Common myeloid progenitor, CD34-positive (primary cell): Measurements from ENCODE around the gene ADAMTSL5.

ENCODE experiments used
- CTCF ChIA-PET: fragments of 350-600 bp; sonication (Branson Sonifier 250); formaldehyde crosslinking; loops from one replicate; lab custom pipeline; 2021; ENCODE audit warnings: antibody characterized with exemption; lab: Charles Lee
- POLR2A ChIA-PET: fragments of 350-600 bp; sonication (Branson Sonifier 250); formaldehyde crosslinking; loops from one replicate; lab custom pipeline; 2021; ENCODE audit warnings: antibody characterized with exemption; lab: Charles Lee
- DNase-seq, 3 donors: peaks; one replicate each; pipeline versions ENCODE4 v3.0.0 to v3.0.0-alpha.2; 2013
- H3K27ac ChIP-seq, 2 experiments: 1 replicate in 1 of 2; 2 replicates in 1 of 2; pipeline ENCODE4 v1.7.0; 2013; ENCODE audit warnings: inconsistent platforms in 2 of 2, low read length in 2 of 2, mild to moderate bottlenecking in 2 of 2, low read depth in 1 of 2, moderate library complexity in 1 of 2; ENCODE audit not compliant: severe bottlenecking in 2 of 2, insufficient read depth in 1 of 2, poor library complexity in 1 of 2
- H3K27me3 ChIP-seq, 5 experiments: replicated peaks in 2 of 5; 1 replicate in 3 of 5; 2 replicates in 2 of 5; pipeline versions ENCODE4 v1.6.1 to v1.7.0; 2013; ENCODE audit warnings: low read length in 4 of 5, mild to moderate bottlenecking in 2 of 5, moderate library complexity in 2 of 5, inconsistent platforms in 1 of 5; ENCODE audit not compliant: insufficient read depth in 5 of 5, control insufficient read depth in 4 of 5
- H3K36me3 ChIP-seq, 4 experiments: 1 replicate in 2 of 4; 2 replicates in 2 of 4; pipeline versions ENCODE4 v1.6.1 to v1.7.0; 2013; ENCODE audit warnings: low read length in 3 of 4, control low read depth in 1 of 4, mild to moderate bottlenecking in 1 of 4; ENCODE audit not compliant: control insufficient read depth in 4 of 4, insufficient read depth in 4 of 4
- H3K4me1 ChIP-seq, 4 experiments: 1 replicate in 3 of 4; 2 replicates in 1 of 4; pipeline versions ENCODE4 v1.6.1 to v1.7.1; 2013; ENCODE audit warnings: low read length in 3 of 4, mild to moderate bottlenecking in 3 of 4, control low read depth in 1 of 4, inconsistent platforms in 1 of 4, moderate library complexity in 1 of 4; ENCODE audit not compliant: control insufficient read depth in 4 of 4, insufficient read depth in 4 of 4; ENCODE audit errors: control extremely low read depth in 1 of 4
- H3K4me3 ChIP-seq, 7 experiments: 1 replicate in 4 of 7; 2 replicates in 3 of 7; pipeline versions ENCODE4 v1.5.1 to v1.7.0; 2013; ENCODE audit warnings: mild to moderate bottlenecking in 7 of 7, low read length in 6 of 7, moderate library complexity in 6 of 7, inconsistent platforms in 2 of 7, low read depth in 2 of 7, control low read depth in 1 of 7; ENCODE audit not compliant: insufficient read depth in 4 of 7, control insufficient read depth in 1 of 7; ENCODE audit errors: extremely low read depth in 1 of 7
- H3K9me3 ChIP-seq, 5 experiments: 1 replicate in 4 of 5; 2 replicates in 1 of 5; pipeline versions ENCODE4 v1.6.1 to v1.7.1; 2013; ENCODE audit warnings: low read length in 4 of 5, mild to moderate bottlenecking in 2 of 5, inconsistent platforms in 1 of 5, low read depth in 1 of 5, moderate library complexity in 1 of 5; ENCODE audit not compliant: control insufficient read depth in 4 of 5, insufficient read depth in 2 of 5; ENCODE audit errors: control extremely low read depth in 1 of 5
- WGBS: methylation state at CpG from one replicate; pipeline ENCODE4 v1.1.5; 2013; ENCODE audit not compliant: insufficient coverage; 5-methylcytosine and 5-hydroxymethylcytosine counted together

ADAMTSL5 gene

DNA sequence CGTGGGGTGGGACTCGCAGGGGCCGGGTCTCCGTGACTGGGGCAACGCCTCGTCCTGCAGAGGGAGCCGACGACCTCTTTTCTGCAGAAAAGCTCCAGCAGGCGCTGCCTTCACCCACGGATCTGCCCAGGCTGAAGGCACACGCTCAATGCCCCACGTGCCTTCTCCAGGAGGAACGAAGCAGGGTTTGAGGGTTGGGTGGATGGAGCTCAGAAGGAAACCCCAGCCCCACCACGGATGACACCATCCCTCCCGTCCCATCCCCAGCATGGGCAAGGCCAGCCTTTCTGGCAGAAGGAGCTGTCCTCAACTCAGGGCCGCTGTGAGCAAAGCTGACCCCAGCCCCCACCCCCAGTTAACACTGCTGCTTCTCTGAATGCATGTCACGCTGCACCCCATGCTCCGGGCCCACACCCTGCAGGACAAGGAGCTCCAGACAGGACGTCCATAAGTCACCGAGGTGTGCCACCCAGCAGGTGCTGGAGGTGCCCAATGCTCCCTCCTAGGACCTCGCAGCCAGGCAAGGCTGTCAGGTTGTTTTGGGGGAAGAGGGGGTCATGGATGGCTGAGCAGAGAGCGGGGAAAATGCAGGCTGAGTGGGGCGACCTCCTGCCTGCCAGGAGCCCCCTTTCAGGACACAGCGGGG is 41.2 kb downstream of the ADAMTSL5 start:
- peaks cover 0 to 18% (median 4%) of the 10 kb centered on the region in 4 experiments for H3K36me3 ChIP-seq
- H3K27me3 ChIP-seq, result peaks cover 0 to 78% (median 24%) of the 10 kb centered on the region in 5 experiments
- H3K9me3 ChIP-seq, result no peaks in the 10 kb centered on the region
- H3K27ac ChIP-seq, result no peak overlapping the region
- DNase-seq, result peak in 1 of 3 donors; percentile 32
- 25% methylated on average over 19 of the region's 24 CpGs for WGBS
- H3K4me3 ChIP-seq, result no peak overlapping the region
- peaks cover 0 to 53% (median 41%) of the 10 kb centered on the region in 4 experiments for H3K4me1 ChIP-seq
- ChIA-PET CTCF (interaction anchor here (0.6 to 2.5 kb wide), 11 partner anchors 10 to 789 kb away, joined by 3 to 7 read pairs (median 4); partner anchors contain the start of gene PCSK4), POLR2A (interaction anchor here (0.5 kb wide), 1 partner anchor 25 kb away, joined by 3 read pairs; no protein-coding TSS in a partner anchor)

DNA sequence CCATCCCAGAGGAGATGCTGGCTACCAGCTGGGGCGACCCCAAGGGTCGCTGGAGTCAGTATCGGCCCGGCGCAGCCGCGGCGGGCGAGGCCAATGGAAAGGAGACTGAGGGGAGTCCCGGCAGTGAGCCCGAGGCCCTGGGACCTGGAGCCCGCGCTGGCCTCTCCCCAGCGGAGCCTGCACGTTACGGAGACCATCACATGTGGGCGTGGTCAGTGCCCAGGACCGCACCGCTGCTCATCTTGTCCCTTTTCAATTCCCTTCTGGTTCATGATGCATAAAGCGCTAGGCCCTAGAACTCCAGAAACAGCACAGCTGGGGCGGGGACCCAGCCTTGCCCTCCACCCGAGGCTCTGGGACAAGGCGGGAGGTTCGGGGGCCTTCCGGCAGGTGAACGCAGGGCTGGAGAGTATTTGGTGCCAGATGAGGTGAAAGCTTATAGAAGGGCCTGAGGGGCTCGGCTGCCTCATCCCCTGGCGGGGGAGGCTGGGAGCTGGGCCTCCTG is 41.8 kb downstream of the ADAMTSL5 start:
- Histone ChIP-seq H3K27me3 (peaks cover 0 to 83% (median 29%) of the 10 kb centered on the region in 5 experiments), H3K9me3 (no peaks in the 10 kb centered on the region), H3K4me3 (peak overlapping the region in 4 of 7 experiments; percentile 7 to 37 (median 28)), H3K27ac (no peak overlapping the region), H3K4me1 (peaks cover 0 to 58% (median 41%) of the 10 kb centered on the region in 4 experiments), H3K36me3 (peaks cover 0 to 15% (median 2%) of the 10 kb centered on the region in 4 experiments)
- CTCF ChIA-PET, result interaction anchor here (0.9 to 2.2 kb wide), 10 partner anchors 11 to 75 kb away, joined by 3 to 7 read pairs (median 4); partner anchors contain the start of gene PCSK4
- WGBS, result 5% methylated on average over 23 of the region's 28 CpGs
- DNase-seq, result no peak
- POLR2A ChIA-PET, result no interaction called here

DNA sequence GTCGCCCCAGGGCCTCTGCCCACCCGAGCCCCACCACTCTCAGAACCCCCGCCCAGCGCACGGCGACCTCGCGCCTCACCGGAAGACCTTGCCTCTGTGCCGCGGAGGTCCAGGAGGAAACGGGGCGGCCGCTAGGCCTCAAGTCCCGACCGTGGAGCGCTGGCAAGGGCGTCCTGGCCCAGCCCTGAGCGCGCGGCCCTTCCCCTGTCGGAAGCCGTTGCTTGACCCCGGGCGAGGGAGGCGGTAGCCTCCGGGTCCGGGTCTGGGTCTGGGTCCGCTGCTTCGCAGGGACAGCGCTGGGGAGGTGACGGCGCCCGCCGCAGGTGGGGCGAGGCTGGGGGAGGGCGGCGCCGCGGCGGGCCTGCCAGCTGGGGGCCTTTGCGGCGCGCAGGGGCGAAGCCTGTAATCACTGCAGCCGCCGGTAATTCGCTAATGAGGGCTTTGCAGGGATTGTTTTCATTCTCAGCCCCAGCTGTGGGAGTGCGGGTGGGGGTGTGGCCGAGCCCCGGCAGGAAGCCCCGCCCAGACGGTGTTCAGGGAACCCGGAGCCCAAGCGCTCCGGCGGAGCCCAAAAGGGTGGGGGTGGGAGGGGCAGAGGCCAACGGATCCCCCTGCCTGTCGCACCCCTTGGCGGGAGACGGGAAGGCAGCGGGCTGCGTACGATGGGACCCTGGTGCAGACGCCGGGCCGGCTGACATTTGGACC is 42.4 kb downstream of the ADAMTSL5 start:
- under 1% methylated on average over 49 of the region's 67 CpGs for WGBS
- H3K4me1 ChIP-seq, result peaks cover 0 to 64% (median 44%) of the 10 kb centered on the region in 4 experiments
- peaks cover 0 to 12% (median 2%) of the 10 kb centered on the region in 4 experiments for H3K36me3 ChIP-seq
- H3K27me3 ChIP-seq, result peaks cover 0 to 89% (median 33%) of the 10 kb centered on the region in 5 experiments
- no peak overlapping the region for H3K27ac ChIP-seq
- H3K4me3 ChIP-seq, result peak overlapping the region in 4 of 7 experiments; percentile 24 to 43 (median 32)
- H3K9me3 ChIP-seq, result no peaks in the 10 kb centered on the region
- CTCF ChIA-PET, result interaction anchor here (0.9 to 2.2 kb wide), 6 partner anchors 12 to 26 kb away, joined by 3 to 7 read pairs (median 5); partner anchors contain the start of gene PCSK4
- POLR2A ChIA-PET, result no interaction called here
- DNase-seq, result peak in 2 of 3 donors; percentile 41 to 44

DNA sequence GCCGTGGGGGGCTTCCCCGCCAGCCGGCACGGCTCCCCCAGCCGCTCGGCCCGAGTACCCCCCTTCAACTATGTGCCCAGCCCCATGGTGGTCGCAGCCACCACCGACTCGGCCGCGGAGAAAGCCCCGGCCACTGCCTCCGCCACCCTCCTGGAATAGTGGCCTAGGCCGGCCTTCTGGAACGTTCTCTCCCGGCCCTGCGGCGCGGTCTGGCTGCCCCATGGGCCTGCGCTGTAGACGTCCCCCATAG is 42.8 kb downstream of the ADAMTSL5 start:
- Histone ChIP-seq H3K36me3 (peaks cover 0 to 10% (median 2%) of the 10 kb centered on the region in 4 experiments), H3K9me3 (no peaks in the 10 kb centered on the region), H3K4me3 (peak overlapping the region in 3 of 7 experiments; percentile 16 to 50 (median 24)), H3K4me1 (peaks cover 0 to 66% (median 45%) of the 10 kb centered on the region in 4 experiments), H3K27ac (no peak overlapping the region), H3K27me3 (peaks cover 0 to 94% (median 33%) of the 10 kb centered on the region in 5 experiments)
- ChIA-PET CTCF (interaction anchor here (0.9 to 2.2 kb wide), 3 partner anchors 12 to 17 kb away, joined by 3 to 6 read pairs (median 3); no protein-coding TSS in a partner anchor), POLR2A (no interaction called here)
- DNase-seq, result no peak
- 4% methylated on average over 18 of the region's 22 CpGs for WGBS

DNA sequence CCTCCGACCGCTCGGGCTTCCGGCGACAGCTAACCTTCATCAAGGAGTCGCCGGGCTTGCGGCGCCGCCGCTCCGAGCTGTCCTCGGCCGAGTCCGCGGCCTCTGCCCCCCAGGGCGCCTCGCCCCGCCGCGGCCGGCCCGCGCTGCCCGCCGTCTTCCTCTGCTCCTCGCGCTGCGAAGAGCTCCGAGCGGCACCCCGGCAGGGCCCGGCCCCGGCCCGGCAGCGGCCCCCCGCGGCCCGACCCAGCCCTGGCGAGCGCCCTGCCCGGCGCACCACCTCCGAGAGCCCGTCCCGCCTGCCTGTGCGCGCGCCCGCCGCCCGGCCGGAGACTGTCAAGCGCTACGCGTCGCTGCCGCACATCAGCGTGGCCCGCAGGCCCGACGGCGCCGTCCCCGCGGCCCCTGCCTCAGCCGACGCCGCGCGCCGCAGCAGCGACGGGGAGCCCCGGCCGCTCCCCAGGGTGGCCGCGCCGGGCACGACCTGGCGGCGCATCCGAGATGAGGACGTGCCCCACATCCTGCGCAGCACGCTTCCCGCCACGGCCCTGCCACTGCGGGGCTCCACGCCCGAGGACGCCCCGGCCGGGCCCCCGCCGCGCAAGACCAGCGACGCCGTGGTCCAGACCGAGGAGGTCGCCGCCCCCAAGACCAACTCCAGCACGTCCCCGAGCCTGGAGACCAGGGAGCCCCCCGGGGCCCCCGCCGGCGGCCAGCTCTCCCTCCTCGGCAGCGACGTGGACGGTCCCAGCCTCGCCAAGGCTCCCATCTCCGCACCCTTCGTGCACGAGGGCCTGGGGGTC is 43.4 kb downstream of the ADAMTSL5 start:
- Histone ChIP-seq H3K36me3 (peaks cover 0 to 7% (median 0%) of the 10 kb centered on the region in 4 experiments), H3K27me3 (peaks cover 0 to 93% (median 33%) of the 10 kb centered on the region in 5 experiments), H3K4me1 (peaks cover 0 to 66% (median 45%) of the 10 kb centered on the region in 4 experiments), H3K9me3 (no peaks in the 10 kb centered on the region), H3K4me3 (peak overlapping the region in 4 of 7 experiments; percentile 27 to 50 (median 39)), H3K27ac (no peak overlapping the region)
- 1% methylated on average over 95 of the region's 117 CpGs for WGBS
- ChIA-PET POLR2A (no interaction called here), CTCF (interaction anchor here (1.5 to 5.0 kb wide), 2 partner anchors 16 to 24 kb away, joined by 5 to 35 read pairs; no protein-coding TSS in a partner anchor)
- peak in 1 of 3 donors; percentile 46 for DNase-seq

DNA sequence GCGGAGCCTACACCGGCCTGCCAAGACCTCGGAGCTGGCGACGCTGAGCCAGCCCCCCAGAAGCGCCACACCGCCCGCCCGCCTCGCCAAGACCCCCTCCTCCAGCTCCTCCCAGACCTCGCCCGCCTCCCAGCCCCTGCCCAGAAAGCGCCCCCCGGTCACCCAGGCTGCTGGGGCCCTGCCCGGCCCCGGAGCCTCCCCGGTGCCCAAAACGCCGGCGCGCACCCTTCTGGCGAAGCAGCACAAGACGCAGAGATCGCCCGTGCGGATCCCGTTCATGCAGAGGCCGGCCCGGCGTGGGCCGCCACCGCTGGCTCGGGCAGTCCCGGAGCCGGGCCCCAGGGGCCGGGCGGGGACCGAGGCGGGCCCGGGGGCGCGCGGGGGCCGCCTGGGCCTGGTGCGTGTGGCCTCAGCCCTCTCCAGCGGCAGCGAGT is 44.0 kb downstream of the ADAMTSL5 start:
- POLR2A ChIA-PET, result no interaction called here
- Histone ChIP-seq H3K27me3 (peaks cover 0 to 93% (median 33%) of the 10 kb centered on the region in 5 experiments), H3K4me1 (peaks cover 0 to 66% (median 45%) of the 10 kb centered on the region in 4 experiments), H3K4me3 (peak overlapping the region in 4 of 7 experiments; percentile 27 to 50 (median 39)), H3K36me3 (peaks cover 0 to under 1% (median 0%) of the 10 kb centered on the region in 4 experiments), H3K27ac (no peak overlapping the region), H3K9me3 (no peaks in the 10 kb centered on the region)
- DNase-seq, result peak in 1 of 3 donors; percentile 46
- under 1% methylated on average over 41 of the region's 47 CpGs for WGBS
- CTCF ChIA-PET, result interaction anchor here (1.5 to 5.0 kb wide), 3 partner anchors 11 to 24 kb away, joined by 5 to 35 read pairs (median 15); no protein-coding TSS in a partner anchor
